ENCODE measurements around the gene HIRA. TPM values are rescaled to one million over a fixed set of nuclear protein-coding genes. Genes with fewer than 3 reads are reported as not detected.

HIRA gene
- total RNA-seq (2021; fragmentation: NEBNext Ultra II Directional; extraction: Animal tissue kit (Norgen Biotek cat#: 25700)): 61.1 and 67.2 TPM in 2 replicates
- polyA plus RNA-seq (2011; rRNA removed): 34.9 and 50.7 TPM in 2 replicates
- 47.2 TPM for polyA plus RNA-seq (2011; cell fraction: cytosol; rRNA removed)
- polyA plus RNA-seq (2011; cell fraction: nucleus; rRNA removed): 60.2 TPM
- 36.1 to 48.0 TPM (median 45.3 TPM) in 4 replicates for polyA plus RNA-seq (2012, experiment 1 of 2)
- 23.8 TPM for polyA plus RNA-seq (2012, experiment 2 of 2)
- polyA plus RNA-seq (2013, experiment 1 of 2): 24.5 TPM
- 25.6 TPM for polyA plus RNA-seq (2013, experiment 2 of 2)
- 42.8 and 56.0 TPM in 2 replicates for polyA minus RNA-seq (2011; rRNA and poly(A)+ RNA removed)
- polyA minus RNA-seq (2011; cell fraction: cytosol; rRNA and poly(A)+ RNA removed): 26.5 TPM
- polyA minus RNA-seq (2011; cell fraction: nucleus; rRNA and poly(A)+ RNA removed): 19.7 TPM
- long read RNA-seq, experiment 1, full-length matches to known transcripts: 2 of 45 reads
- long read RNA-seq, experiment 1, partial matches to known transcripts: 35 of 45 reads
- long read RNA-seq, experiment 1, other reads (novel, unspliced or antisense): 8 of 45 reads
- long read RNA-seq, experiment 2, partial matches to known transcripts: 7 of 7 reads
- long read RNA-seq, experiment 2, other reads (novel, unspliced or antisense): 0 of 7 reads

GRCh38 chr22:19431649-19432132 lies at the start of gene HIRA:
HIRA (minus strand) TSS chr22:19431733; CDS start chr22:19431476, 257 bp downstream.
- Histone ChIP-seq H4K5ac (ENCODE audit: insufficient read length, low read depth, low read length) (peak within 1 kb of the TSS; percentile 92), H3K18ac (ENCODE audit: extremely low read depth, low read length) (peak within 1 kb of the TSS; percentile 95), H2AK5ac (ENCODE audit: low read depth, low read length) (no peak within 1 kb of the TSS; the same call in 1 of the 2 replicates), H3K4ac (replicated peaks; ENCODE audit: insufficient read length, low read depth, low read length) (peak within 1 kb of the TSS; percentile 47), H3K27ac (ENCODE audit: low read depth, low read length) (peak within 1 kb of the TSS; percentile 66), H3K79me2 (ENCODE audit: control insufficient read depth in 1 of 2, insufficient read depth in 2 of 2, low read length in 2 of 2) (peaks cover 30 to 44% of the 10 kb centered on the region in 2 experiments), H3K9ac (replicated peaks in 1 of 4; ENCODE audit: extremely low read depth in 1 of 4, low read depth in 3 of 4, low read length in 3 of 4) (peak within 1 kb of the TSS; percentile 86 to 98 (median 90)), H3K56ac (replicated peaks; ENCODE audit: insufficient read length, low read depth, low read length) (peak within 1 kb of the TSS; percentile 92), H3K23me2 (ENCODE audit: low read depth, low read length) (peaks cover 11% of the 10 kb centered on the region), H2AFZ (ENCODE audit: low read length) (peak within 1 kb of the TSS; percentile 86; the same call in 1 of the 2 replicates), H4K8ac (ENCODE audit: extremely low read depth, insufficient read depth, low read length) (peak within 1 kb of the TSS; percentile 98), H2BK20ac (ENCODE audit: low read length) (no peak within 1 kb of the TSS), H3K23ac (ENCODE audit: insufficient read length) (no peak within 1 kb of the TSS), H2BK15ac (ENCODE audit: low read length) (0 out of 2 replicates have a peak within 1 kb of the TSS, but pooled peaks have one; percentile 95), H3K36me3 (ENCODE audit: control insufficient read depth in 2 of 4, insufficient read depth in 4 of 4, low read length in 3 of 4) (peaks cover 3 to 11% (median 9%) of the 10 kb centered on the region in 4 experiments; a peak in 5 of 8 replicates), H3K4me1 (replicated peaks in 1 of 4; ENCODE audit: control insufficient read depth in 3 of 4, insufficient read depth in 4 of 4, low read length in 3 of 4) (peaks cover 0 to 9% (median 4%) of the 10 kb centered on the region in 4 experiments; a peak in 5 of 7 replicates), H4K91ac (replicated peaks; ENCODE audit: insufficient read length, low read length) (peak within 1 kb of the TSS; percentile 84), H3K4me3 (ENCODE audit: extremely low read depth in 1 of 4, insufficient read depth in 2 of 4, low read depth in 3 of 4, low read length in 4 of 4) (peak within 1 kb of the TSS; percentile 77 to 89 (median 81)), H3K9me3 (ENCODE audit: insufficient read depth in 2 of 2, low read depth in 1 of 2, low read length in 1 of 2) (no peaks in the 10 kb centered on the region), H2BK120ac (replicated peaks; ENCODE audit: low read depth, low read length) (peak within 1 kb of the TSS; percentile 45), H4K20me1 (replicated peaks in 1 of 2; ENCODE audit: control insufficient read depth in 1 of 2, insufficient read depth in 2 of 2, low read length in 2 of 2) (peaks cover 15 to 22% of the 10 kb centered on the region in 2 experiments), H3K79me1 (ENCODE audit: low read depth, low read length) (peaks cover 8% of the 10 kb centered on the region; the same call in 1 of the 2 replicates), H2BK5ac (ENCODE audit: low read depth, low read length) (peak within 1 kb of the TSS; percentile 36), H3K27me3 (replicated peaks in 1 of 4; ENCODE audit: control insufficient read depth in 3 of 4, extremely low read depth in 1 of 4, insufficient read depth in 3 of 4, low read length in 3 of 4) (no peaks in the 10 kb centered on the region), H3K14ac (ENCODE audit: insufficient read length) (no peak within 1 kb of the TSS), H2BK12ac (ENCODE audit: low read depth, low read length) (0 out of 2 replicates have a peak within 1 kb of the TSS, but pooled peaks have one; percentile 60), H3K4me2 (ENCODE audit: insufficient read depth in 1 of 2, low read depth in 2 of 2, low read length in 2 of 2) (peak within 1 kb of the TSS; percentile 58 to 98)
- no peak for FAIRE-seq
- DNase-seq (ENCODE audit: low read depth in 1 of 2, low spot score in 2 of 2): peak in 1 of 2 experiments; percentile 96
- CTCF ChIA-PET (ENCODE audit: partially characterized antibody): interaction anchor here (0.5 kb wide), 1 partner anchor 870 kb away, joined by 3 read pairs; no protein-coding TSS in a partner anchor
- POLR2A ChIA-PET (ENCODE audit: partially characterized antibody): interaction anchor here (0.8 to 7.9 kb wide), 16 partner anchors 8 to 257 kb away, joined by 3 to 127 read pairs (median 4); partner anchors contain the start of genes C22orf39, CDC45, CLTCL1 and SLC25A1
- 3% methylated on average over 34 of the region's 66 CpGs; no CpG with 5 or more reads in 1 of the 2 experiments for whole genome bisulfite sequencing, 2 experiments (ENCODE audit: extremely low coverage in 1 of 2, insufficient coverage in 1 of 2, insufficient read length in 1 of 2, insufficient replicate concordance in 2 of 2, low coverage in 1 of 2, low lambda C conversion rate in 2 of 2, missing lambda C conversion rate in 1 of 2)
- TF ChIP-seq CBX8 (IDR thresholded peaks at IDR 0.05; ENCODE audit: borderline replicate concordance, low read depth, low read length) (no peak), GABPA (IDR thresholded peaks at IDR 0.05; ENCODE audit: borderline replicate concordance, insufficient read depth, low read length) (peak; percentile 95), KDM1A (IDR thresholded peaks at IDR 0.05; ENCODE audit: borderline replicate concordance, low read length) (no peak), YY1 (IDR thresholded peaks at IDR 0.05; ENCODE audit: low read depth, low read length) (peak; percentile 67; the same call in 1 of the 2 replicates), POU5F1 (IDR thresholded peaks at IDR 0.05; ENCODE audit: low read depth, low read length) (no peak), KDM4A (IDR thresholded peaks at IDR 0.05; ENCODE audit: low read depth, low read length, severe bottlenecking) (no peak), CREB1 (IDR thresholded peaks at IDR 0.05) (0 out of 2 replicates have a peak, but pooled peaks have one; percentile 31), SIN3A (conservative IDR thresholded peaks at IDR 0.05 in 1 of 2, IDR thresholded peaks at IDR 0.05 in 1 of 2; ENCODE audit: low read depth in 1 of 2, low read length in 2 of 2) (peak in 1 of 2 experiments; percentile 59; a peak in 2 of 4 replicates)
